Colonic mucosa (tissue), 4 donors: ENCODE results near the gene CLIC4. TPM values are rescaled to one million over a fixed set of nuclear protein-coding genes. Genes with fewer than 3 reads are reported as not detected.

Experiments used
- DNase-seq: peaks from one replicate; pipeline ENCODE4 v3.0.0-alpha.2; 2020
- H3K27ac ChIP-seq: fragments of 200-600 bp; one replicate; pipeline ENCODE4 v1.8.0; 2021
- H3K27me3 ChIP-seq: fragments of 200-600 bp; one replicate; pipeline ENCODE4 v1.8.0; 2021
- H3K36me3 ChIP-seq: fragments of 200-600 bp; one replicate; pipeline ENCODE4 v1.8.0; 2021
- H3K4me1 ChIP-seq: fragments of 200-600 bp; one replicate; pipeline ENCODE4 v1.8.0; 2021; ENCODE audit warnings: mild to moderate bottlenecking
- H3K4me3 ChIP-seq: fragments of 200-600 bp; one replicate; pipeline ENCODE4 v1.8.0; 2021
- H3K9ac ChIP-seq, 2 donors: one replicate each; pipeline ENCODE4 v1.7.0; 2013; ENCODE audit warnings: control low read depth in 2 of 2, low read depth in 2 of 2, low read length in 2 of 2
- H3K9me3 ChIP-seq: fragments of 200-600 bp; one replicate; pipeline ENCODE4 v1.8.0; 2021
- CTCF ChIP-seq: fragments of 200-600 bp; IDR thresholded peaks from one replicate; pipeline ENCODE4 v1.8.0; 2022; ENCODE audit warnings: antibody characterized with exemption, mild to moderate bottlenecking
- intact Hi-C: fragments of 100-400 bp; cut with DNase I; formaldehyde crosslinking; loops from one replicate; pipeline ENCODE4 v1.14.1; 2022
- total RNA-seq, 2 donors: library from RNA; stranded (reverse); fragmentation: NEBNext Ultra II Directional in 1 of 2; extraction: Animal tissue kit (Norgen Biotek cat#: 25700) in 1 of 2; gene quantifications; one replicate each; pipeline ENCODE4 v1.2.1, GENCODE V29; 2021
- donor health status: healthy.
- donor health status: DM: no; HTN: no; CAD: no.
- donor health status: DM: no; HTN: no; CAD: no.

Gene CLIC4
- total RNA-seq, 2 donors from 2014 or later = 38.0 to 84.8 TPM

GRCh38 chr1:24841593-24841992 is 96.3 kb downstream of the CLIC4 start:
- no peak for TF ChIP-seq CTCF
- no peak for DNase-seq
- H3K27me3 ChIP-seq = no peaks in the 10 kb centered on the region
- no peaks in the 10 kb centered on the region for H3K4me1 ChIP-seq
- no peak overlapping the region for H3K9ac ChIP-seq
- H3K36me3 ChIP-seq = no peaks in the 10 kb centered on the region
- no peak overlapping the region for H3K27ac ChIP-seq
- H3K9me3 ChIP-seq = no peaks in the 10 kb centered on the region
- H3K4me3 ChIP-seq = no peak overlapping the region
- intact Hi-C loops = no loop called here

GRCh38 chr1:24846671-24847070 is 101.4 kb downstream of the CLIC4 start:
- H3K9me3 ChIP-seq = no peaks in the 10 kb centered on the region
- intact Hi-C loops = loop anchor here (5.0 kb wide), 2 partner anchors 256 to 361 kb away; no protein-coding TSS in a partner anchor
- H3K4me3 ChIP-seq = no peak overlapping the region
- no peak overlapping the region for H3K27ac ChIP-seq
- no peak for DNase-seq
- no peaks in the 10 kb centered on the region for H3K27me3 ChIP-seq
- TF ChIP-seq CTCF = no peak
- no peaks in the 10 kb centered on the region for H3K36me3 ChIP-seq
- H3K4me1 ChIP-seq = peaks cover 9% of the 10 kb centered on the region
- H3K9ac ChIP-seq = no peak overlapping the region

DNA sequence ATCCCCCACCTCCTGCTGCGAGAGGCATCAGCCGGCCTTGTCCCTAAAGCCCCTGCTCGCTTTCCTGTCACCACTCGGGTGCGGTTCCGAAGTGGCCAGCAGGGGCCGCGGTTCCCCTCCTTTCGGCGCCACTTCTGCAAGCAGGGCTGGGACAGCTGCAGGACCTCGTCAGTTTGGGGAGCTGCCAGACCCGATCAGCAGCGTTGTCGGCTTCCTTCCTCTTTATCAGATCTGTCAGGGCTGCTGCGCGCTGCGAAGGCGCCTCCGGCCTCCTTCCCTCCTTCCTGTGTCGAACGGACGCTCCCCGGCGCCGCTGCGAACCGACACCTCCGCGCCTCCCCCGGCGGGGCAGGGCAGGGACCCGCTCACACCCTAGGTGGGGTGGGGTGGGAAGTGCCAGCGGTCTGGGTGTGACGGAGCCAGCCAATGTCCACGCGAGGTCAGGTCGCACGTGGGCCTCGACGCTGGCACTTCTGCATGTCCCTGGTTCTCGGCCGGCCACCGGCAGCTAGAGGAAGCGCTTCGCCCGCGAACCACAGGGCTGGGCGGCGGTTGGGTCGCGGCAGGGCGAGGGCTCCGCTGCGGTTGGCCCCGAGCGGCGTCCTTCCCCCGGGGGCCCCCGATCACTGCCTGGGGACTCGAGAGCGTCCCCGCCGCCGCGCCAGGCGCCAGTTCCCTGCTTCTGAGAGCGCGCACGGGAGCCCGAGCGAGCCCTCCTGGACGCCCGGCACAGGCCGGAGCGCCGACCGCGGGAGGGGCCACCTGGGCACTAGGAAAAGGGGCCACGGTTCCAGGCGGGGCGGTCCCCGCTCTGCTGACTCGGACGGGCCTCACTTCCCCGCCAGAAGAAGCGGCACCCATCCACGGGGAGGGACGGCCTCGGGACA is 103.0 kb downstream of the CLIC4 start:
- intact Hi-C loops = loop anchor here (2.0 to 5.0 kb wide), 4 partner anchors 51 to 359 kb away; no protein-coding TSS in a partner anchor
- H3K36me3 ChIP-seq = no peaks in the 10 kb centered on the region
- DNase-seq = peak; percentile 94
- H3K9ac ChIP-seq = peak overlapping the region; percentile 61 to 76
- peaks cover 9% of the 10 kb centered on the region for H3K4me1 ChIP-seq
- no peaks in the 10 kb centered on the region for H3K9me3 ChIP-seq
- no peaks in the 10 kb centered on the region for H3K27me3 ChIP-seq
- H3K27ac ChIP-seq = peak overlapping the region; percentile 73
- H3K4me3 ChIP-seq = peak overlapping the region; percentile 59
- TF ChIP-seq CTCF = peak; percentile 92

- Histone ChIP-seq H3K27ac (no peak overlapping the region), H3K4me3 (no peak overlapping the region), H3K9me3 (no peaks in the 10 kb centered on the region), H3K9ac (no peak overlapping the region), H3K27me3 (no peaks in the 10 kb centered on the region), H3K36me3 (no peaks in the 10 kb centered on the region), H3K4me1 (peaks cover 9% of the 10 kb centered on the region)
- DNase-seq = peak; percentile 40
- peak; percentile 38 for TF ChIP-seq CTCF
- intact Hi-C loops = loop anchor here (2.0 to 5.0 kb wide), 4 partner anchors 49 to 358 kb away; no protein-coding TSS in a partner anchor
These were observed 104.5 kb downstream of the CLIC4 start for GRCh38 chr1:24849672-24850295.

GRCh38 chr1:24850328-24850920 is 105.2 kb downstream of the CLIC4 start:
- no peak for DNase-seq
- Histone ChIP-seq H3K27me3 (no peaks in the 10 kb centered on the region), H3K36me3 (no peaks in the 10 kb centered on the region), H3K4me3 (no peak overlapping the region), H3K4me1 (peaks cover 9% of the 10 kb centered on the region), H3K9me3 (no peaks in the 10 kb centered on the region), H3K9ac (no peak overlapping the region), H3K27ac (no peak overlapping the region)
- no peak for TF ChIP-seq CTCF
- intact Hi-C loops = no loop called here
